ENCODE data around the gene EFCAB13.

EFCAB13 gene

GRCh38 chr17:47292206-47292605 is 31.5 kb upstream of the EFCAB13 start:
- no peak for DNase-seq (ENCODE audit: low spot score)

DNA sequence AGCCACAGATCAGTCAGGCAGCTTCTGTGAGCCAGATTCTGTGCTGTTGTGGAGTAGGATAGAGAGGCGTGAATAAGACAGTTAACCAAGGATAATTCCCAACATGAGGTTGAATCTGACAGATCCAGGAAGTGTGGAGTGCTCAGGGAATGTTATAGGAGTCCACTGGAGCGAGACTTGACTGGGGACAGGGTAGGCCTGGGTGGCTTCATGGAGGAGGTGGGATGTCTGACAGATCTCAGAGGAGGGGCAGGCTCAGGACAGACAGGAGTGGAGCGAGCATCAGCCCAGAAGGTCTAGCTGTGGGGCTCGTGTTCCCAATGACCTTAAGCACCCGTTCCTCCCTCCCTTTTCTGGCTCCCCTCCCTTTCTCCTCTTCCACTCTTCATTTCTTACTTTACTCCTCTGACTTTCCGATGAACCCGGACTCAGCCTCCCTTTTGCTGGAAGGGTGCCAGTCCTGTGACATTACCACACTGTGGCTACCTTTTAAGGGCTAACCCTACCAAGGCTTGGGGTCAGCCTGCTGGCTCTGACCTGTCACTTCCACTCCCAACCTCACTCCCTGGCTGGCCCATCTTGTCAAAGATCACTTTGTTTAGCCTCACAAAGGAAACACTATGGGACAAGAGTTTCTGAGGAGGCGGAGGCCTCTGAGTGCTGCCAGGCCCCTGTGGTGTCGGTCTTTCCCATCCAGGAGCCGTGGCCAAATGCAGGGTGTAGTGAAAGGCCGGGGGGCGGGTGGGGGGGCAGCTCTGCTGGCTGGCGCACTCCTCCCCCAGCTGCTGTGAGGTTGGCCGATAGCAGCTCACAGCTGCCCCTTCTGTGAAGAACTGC is 28.5 kb upstream of the EFCAB13 start:
- no peak for DNase-seq (ENCODE audit: low spot score)

- no peak for DNase-seq (ENCODE audit: low spot score)
Measured at GRCh38 chr17:47295874-47296255, 27.9 kb upstream of the EFCAB13 start.

GRCh38 chr17:47297661-47298400 is 25.9 kb upstream of the EFCAB13 start:
- no peak for DNase-seq (ENCODE audit: low spot score)

GRCh38 chr17:47298712-47299111 is 25.0 kb upstream of the EFCAB13 start:
- no peak for DNase-seq (ENCODE audit: low spot score)

DNA sequence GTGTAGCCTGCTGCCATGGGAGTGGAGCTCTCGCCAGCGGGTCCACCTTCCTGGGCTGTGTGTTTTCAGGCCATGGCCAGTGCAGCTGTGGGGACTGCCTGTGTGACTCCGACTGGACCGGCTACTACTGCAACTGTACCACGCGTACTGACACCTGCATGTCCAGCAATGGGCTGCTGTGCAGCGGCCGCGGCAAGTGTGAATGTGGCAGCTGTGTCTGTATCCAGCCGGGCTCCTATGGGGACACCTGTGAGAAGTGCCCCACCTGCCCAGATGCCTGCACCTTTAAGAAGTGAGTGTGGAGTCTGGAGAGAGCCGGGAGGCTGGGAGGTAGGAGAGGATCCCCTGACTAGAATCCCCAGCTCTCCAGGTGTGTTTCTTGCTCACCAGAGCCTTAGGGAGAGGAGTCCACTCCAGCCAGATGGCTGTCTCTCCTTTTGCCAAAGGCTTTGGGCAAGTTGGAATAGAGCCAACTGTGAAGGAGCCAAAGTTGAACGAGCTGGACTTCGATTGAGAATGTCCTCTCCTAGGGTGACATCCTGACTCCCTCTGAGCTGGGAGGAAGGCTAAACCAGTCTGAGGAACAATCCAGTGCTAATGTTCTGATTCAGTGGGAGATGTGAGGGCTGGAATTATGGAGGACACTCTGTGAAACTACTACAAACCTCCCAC is 24.4 kb upstream of the EFCAB13 start:
- no peak for DNase-seq (ENCODE audit: low spot score)

GRCh38 chr17:47300718-47301117 is 23.0 kb upstream of the EFCAB13 start:
- no peak for DNase-seq (ENCODE audit: low spot score)

GRCh38 chr17:47301161-47301560 is 22.6 kb upstream of the EFCAB13 start:
- no peak for DNase-seq (ENCODE audit: low spot score)

DNA sequence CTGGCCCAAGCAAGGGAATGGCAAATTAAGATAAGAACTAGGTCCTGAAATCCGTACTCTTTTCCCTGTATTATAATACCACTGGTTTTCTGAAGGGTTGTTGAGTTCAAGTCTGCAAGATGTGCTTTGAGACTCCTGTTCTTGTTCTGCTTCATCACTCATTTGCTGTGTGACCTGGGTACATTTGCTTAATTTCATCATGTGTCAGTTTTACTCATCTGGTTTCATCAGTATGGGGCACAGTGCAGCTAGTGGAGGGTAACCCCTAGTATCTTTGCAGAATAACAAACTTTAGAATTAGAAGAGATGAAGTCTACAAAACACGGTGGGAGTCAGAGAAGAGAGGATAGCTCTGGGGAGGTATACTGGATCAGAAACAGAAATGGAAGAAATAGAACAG is 21.9 kb upstream of the EFCAB13 start:
- no peak for DNase-seq (ENCODE audit: low spot score)

- no peak for DNase-seq (ENCODE audit: low spot score)
Measured at GRCh38 chr17:47304186-47304585, 19.6 kb upstream of the EFCAB13 start.

DNA sequence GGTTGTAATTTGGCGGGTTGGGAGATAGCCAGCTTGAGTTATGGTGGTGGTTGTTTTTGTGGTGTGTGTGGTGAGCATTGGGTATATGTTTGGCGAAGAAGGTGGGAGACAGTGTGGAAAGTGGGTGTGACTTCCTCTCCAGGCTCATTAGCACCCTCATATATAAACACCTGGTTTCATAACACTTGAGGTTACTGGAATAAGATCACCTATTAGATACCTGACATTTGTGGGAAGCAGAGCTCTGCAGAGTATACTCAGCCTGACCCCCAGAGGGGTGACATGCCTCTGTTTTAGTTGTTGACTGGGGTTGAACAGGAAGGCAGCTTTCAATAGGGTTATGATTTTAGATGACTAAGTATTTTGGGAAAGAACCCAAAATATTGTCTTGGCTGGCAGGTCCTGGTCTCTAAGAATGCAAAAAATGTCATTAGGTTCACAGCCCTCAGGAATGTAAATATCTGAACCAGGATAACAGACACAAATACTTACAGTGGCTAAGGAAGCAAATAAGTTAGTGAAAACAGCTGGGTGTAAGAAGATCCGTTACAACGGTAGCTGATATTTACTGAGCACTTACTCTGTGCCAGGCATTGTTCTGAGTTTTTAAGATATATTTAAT is 18.3 kb upstream of the EFCAB13 start:
- no peak for DNase-seq (ENCODE audit: low spot score)

DNA sequence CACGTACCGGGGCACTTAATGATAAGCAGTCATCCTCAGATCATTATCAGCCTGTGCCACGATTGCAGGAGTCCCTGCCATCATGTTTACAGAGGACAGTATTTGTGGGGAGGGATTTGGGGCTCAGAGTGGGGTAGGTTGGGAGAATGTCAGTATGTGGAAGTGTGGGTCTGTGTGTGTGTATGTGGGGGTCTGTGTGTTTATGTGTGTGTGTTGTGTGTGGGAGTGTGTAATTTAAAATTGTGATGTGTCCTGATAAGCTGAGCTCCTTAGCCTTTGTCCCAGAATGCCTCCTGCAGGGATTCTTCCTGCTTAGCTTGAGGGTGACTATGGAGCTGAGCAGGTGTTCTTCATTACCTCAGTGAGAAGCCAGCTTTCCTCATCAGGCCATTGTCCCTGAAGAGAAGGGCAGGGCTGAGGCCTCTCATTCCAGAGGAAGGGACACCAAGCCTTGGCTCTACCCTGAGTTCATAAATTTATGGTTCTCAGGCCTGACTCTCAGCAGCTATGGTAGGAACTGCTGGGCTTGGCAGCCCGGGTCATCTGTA is 13.5 kb upstream of the EFCAB13 start:
- no peak for DNase-seq (ENCODE audit: low spot score)

DNA sequence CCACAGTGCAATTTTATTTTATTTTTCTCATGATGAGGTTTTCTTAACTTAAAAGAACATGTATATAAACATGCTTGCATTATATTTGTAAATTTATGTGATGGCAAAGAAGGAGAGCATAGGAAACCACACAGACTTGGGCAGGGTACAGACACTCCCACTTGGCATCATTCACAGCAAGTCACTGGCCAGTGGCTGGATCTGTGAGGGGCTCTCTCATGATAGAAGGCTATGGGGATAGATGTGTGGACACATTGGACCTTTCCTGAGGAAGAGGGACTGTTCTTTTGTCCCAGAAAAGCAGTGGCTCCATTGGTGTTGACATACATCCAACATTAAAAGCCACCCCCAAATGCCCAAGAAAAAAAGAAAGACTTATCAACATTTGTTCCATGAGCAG is 12.3 kb upstream of the EFCAB13 start:
- DNase-seq (ENCODE audit: low spot score), result no peak

DNA sequence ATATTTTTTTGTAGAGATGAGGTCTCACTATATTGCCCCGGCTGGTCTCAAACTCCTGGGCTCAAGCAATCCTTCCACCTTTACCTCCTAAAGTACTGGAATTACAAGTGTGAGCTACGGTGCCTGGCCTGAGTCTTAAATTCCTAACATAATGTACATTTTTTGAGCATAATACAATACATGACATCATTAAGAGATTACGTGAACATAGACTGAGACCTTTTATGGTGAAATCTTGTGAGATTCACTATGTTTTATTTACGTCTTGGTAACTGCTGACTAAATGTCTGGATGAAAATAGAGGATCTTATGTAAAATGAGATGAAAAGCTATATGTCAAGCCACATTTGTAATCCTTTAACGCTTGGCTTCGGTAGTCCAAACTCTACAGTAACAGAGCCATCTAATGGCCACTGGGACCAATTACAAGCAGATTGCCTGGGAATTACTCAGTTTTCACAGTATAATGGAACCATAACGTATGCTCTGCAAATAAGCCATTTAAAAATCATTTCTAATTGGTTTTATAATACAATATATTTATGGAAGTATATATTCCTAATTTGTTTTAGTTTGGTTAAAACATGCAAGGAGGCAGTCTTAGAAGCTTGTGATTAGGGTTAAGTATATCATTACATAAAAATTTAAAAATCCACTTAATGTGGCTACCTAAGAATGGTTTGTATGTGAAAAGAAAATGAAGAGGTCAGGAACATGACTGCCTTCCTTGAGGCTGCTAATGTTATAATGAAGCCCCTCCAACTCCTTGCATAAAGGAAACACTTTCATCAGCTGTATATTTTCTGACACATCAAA is 8.1 kb upstream of the EFCAB13 start:
- DNase-seq (ENCODE audit: low spot score), result peak; percentile 35

DNA sequence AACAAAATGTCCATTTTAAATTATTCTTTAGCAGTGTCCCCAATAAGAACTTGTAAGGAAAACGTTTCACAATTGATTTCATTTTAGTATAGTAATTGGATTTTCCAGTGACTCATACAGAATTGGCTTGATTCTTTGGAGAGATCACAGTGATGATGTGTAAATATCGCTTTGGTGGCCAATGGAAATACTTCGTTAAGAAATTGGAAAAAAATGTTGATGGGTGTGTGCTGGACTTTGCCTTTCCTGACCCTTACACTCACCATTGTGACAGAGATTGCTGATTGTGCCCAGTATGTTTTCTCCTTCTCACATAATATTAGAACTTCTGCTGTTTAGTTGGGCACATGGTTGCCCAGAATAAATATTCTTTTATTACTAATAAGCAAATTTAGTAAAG is 7.4 kb upstream of the EFCAB13 start:
- DNase-seq (ENCODE audit: low spot score), result no peak

DNA sequence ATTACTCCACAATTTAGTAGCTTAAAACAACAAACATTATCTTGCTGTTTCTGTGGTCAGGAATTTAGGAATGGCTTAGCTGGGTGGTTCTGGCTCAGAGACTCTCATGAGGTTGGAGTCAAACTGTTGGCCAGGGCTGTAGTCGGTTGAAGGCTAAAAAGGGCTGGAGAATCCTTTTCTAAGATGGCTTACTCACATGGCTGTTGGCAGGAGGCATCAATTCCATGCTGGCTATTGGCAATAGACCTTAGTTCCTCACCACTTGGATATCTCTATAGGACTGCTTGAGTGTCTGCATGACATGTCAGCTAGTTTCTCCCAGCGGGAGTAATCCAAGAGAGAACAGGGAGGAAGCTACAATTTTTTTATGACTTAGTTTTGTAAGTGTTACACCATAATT is 6.6 kb upstream of the EFCAB13 start:
- no peak for DNase-seq (ENCODE audit: low spot score)

- DNase-seq (ENCODE audit: low spot score), result no peak
Measured at GRCh38 chr17:47318197-47318918, 5.4 kb upstream of the EFCAB13 start.

DNA sequence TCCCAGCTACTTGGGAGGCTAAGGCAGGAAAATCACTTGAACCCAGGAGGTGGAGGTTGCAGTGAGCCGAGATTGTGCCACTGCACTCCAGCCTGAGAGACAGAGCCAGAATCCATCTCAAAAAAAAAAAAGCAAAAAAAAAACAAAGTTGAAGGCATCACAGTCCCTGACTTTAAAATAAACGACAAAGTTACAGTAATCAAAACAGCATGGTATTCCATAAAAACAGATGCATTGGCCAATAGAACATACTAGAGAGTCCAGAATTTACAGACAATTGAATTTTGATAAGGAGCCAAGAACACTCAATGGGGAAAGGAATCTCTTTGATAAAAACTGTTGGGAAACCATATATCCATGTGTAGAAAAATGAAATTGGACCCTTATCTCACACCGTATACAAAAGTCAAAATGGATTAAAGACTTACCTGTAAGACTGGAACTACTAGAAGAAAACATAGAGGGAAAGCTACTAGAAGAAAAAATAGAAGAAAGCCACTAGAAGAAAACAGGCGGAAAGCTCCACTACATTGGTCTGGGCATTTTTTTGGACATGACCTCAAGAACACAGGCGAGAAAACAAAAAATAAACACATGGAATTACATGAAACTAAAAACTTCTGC is 2.8 kb upstream of the EFCAB13 start:
- no peak for DNase-seq (ENCODE audit: low spot score)

DNA sequence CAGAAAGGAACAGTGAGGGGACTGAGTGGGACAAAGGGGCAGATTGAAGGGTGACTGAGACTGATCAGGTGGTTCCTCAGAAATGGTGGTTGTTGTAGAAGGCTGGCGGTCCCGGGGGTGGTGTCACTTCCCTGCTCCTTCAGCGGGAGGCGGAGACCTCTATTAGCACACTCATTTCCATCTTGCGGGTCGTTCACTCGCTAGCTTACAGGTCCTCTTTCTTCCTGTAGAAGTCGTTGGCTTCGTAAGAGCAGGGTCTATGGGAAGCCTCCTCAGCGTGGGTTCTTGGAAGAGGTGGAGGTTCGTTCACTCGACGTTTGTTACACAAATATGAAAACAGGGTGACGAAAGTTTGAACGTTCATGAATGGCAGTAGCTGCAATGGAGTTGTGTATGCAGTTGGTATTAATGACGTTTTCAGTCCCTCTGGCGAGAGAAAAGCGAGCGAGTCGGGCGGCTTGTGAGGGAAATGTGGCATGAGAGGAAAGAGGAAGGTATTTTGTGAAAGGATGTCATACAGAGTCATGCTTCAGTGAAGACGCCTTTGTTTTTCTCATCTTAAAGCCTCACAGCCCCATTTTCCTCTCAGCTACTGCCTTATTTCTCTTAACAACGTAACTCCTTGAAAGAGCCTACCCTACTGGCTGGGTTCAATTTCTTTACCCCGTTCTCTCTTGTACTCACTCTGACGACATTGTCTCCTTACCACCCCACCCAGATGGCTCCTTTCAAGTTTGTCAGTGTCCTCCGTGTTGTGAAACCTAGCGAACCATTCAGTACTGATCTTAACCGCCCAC is 667 bp downstream of the EFCAB13 start:
- no peak for DNase-seq (ENCODE audit: low spot score)
